HG02759 (cell line): ENCODE results near the gene NR2C2.
"Not testable (repeated sequence)": the region's sequence is repeated elsewhere in the genome, so short reads cannot be mapped to it uniquely, and the experiment has no call there.

Source experiments
- ATAC-seq: cut with Tn5 transposase; IDR thresholded peaks from one replicate; pipeline ENCODE4 v1.9.1; 2021; ENCODE audit warnings: mild to moderate bottlenecking, moderate library complexity; ENCODE audit not compliant: unreplicated experiment

The NR2C2 gene

GRCh38 chr3:14947100-14947885 lies at the start of gene NR2C2:
NR2C2 (plus strand) TSS chr3:14947583; CDS start chr3:15003915, 56,332 bp downstream.
- ATAC-seq, result peak; percentile 65

GRCh38 chr3:14898929-14899328 lies 48.5 kb upstream of the NR2C2 start:
- no peak for ATAC-seq

GRCh38 chr3:14899993-14900618 lies 47.3 kb upstream of the NR2C2 start:
- no peak for ATAC-seq

- ATAC-seq, result no peak
Measured at GRCh38 chr3:14900881-14901873, 46.2 kb upstream of the NR2C2 start.

- no peak for ATAC-seq
Measured at GRCh38 chr3:14902719-14903118, 44.7 kb upstream of the NR2C2 start.

- not testable (repeated sequence) for ATAC-seq
Measured at GRCh38 chr3:14903501-14903900, 43.9 kb upstream of the NR2C2 start.

- ATAC-seq, result no peak
Measured at GRCh38 chr3:14905055-14905657, 42.2 kb upstream of the NR2C2 start.

GRCh38 chr3:14906355-14906971 lies 40.9 kb upstream of the NR2C2 start:
- ATAC-seq, result no peak

- no peak for ATAC-seq
Measured at GRCh38 chr3:14907043-14907966, 40.1 kb upstream of the NR2C2 start.

- ATAC-seq, result no peak
Measured at GRCh38 chr3:14909250-14909649, 38.1 kb upstream of the NR2C2 start.

- ATAC-seq, result no peak
Measured at GRCh38 chr3:14911651-14912050, 35.7 kb upstream of the NR2C2 start.

GRCh38 chr3:14913071-14913925 lies 34.1 kb upstream of the NR2C2 start:
- no peak for ATAC-seq

- ATAC-seq, result no peak
Measured at GRCh38 chr3:14913926-14914778, 33.2 kb upstream of the NR2C2 start.

- no peak for ATAC-seq
Measured at GRCh38 chr3:14914779-14915117, 32.6 kb upstream of the NR2C2 start.

GRCh38 chr3:14915636-14916222 lies 31.7 kb upstream of the NR2C2 start:
- ATAC-seq, result no peak

GRCh38 chr3:14918356-14918860 lies 29.0 kb upstream of the NR2C2 start:
- no peak for ATAC-seq

- ATAC-seq, result no peak
Measured at GRCh38 chr3:14920536-14920935, 26.8 kb upstream of the NR2C2 start.
